HL-60 (cell line): ENCODE data around the gene PPIG.

Source experiments
- CTCF ChIP-seq: IDR thresholded peaks from one replicate; pipeline ENCODE4 v1.5.1; 2011; ENCODE audit warnings: low read length, control low read depth, inconsistent platforms; ENCODE audit not compliant: insufficient read depth
- GABPA ChIP-seq: IDR thresholded peaks from 2 replicates; pipeline ENCODE4 v1.6.1; 2012; ENCODE audit warnings: low read depth
- REST ChIP-seq: IDR thresholded peaks from 2 replicates; pipeline ENCODE4 v1.6.1; 2012; ENCODE audit warnings: low read depth; ENCODE audit not compliant: insufficient replicate concordance

GRCh38 chr2:169571571-169571970, 12.6 kb upstream of the PPIG start:
- no peak for TF ChIP-seq CTCF
- TF ChIP-seq REST: no peak
- no peak for TF ChIP-seq GABPA
